Pancreas (tissue), 10 donors: ENCODE data around the gene ZNF880. TPM values are rescaled to one million over a fixed set of nuclear protein-coding genes. Genes with fewer than 3 reads are reported as not detected.
"Not testable (repeated sequence)": the region's sequence is repeated elsewhere in the genome, so short reads cannot be mapped to it uniquely, and the experiment has no call there.

ENCODE experiments used
- ATAC-seq, 4 donors: fragments of 200-7000 bp; cut with Tn5 transposase; one replicate each; pipeline versions ENCODE4 v1.8.0 to v1.9.1; 2020; ENCODE audit warnings: mild to moderate bottlenecking in 4 of 4, moderate library complexity in 4 of 4
- DNase-seq, 6 donors: peaks; one replicate each; pipeline ENCODE4 v3.0.0-alpha.2; 2020
- FAIRE-seq: peaks from 2 replicates; lab custom pipeline; 2012; peaks lifted over from hg19 to GRCh38; lab: Jason Lieb, UNC
- H3K27ac ChIP-seq, 4 donors: fragments of 200-600 bp; sonication (generic); 1 replicate in 3 of 4; 2 replicates in 1 of 4; pipeline versions ENCODE4 v1.5.0 to v1.8.0; 2020
- H3K27me3 ChIP-seq, 4 donors: fragments of 200-600 bp; one replicate each; pipeline ENCODE4 v1.8.0; 2021
- H3K36me3 ChIP-seq, 3 donors: fragments of 200-600 bp; sonication (generic) in 1 of 3; one replicate each; pipeline versions ENCODE4 v1.5.0 to v1.8.0; 2020 to 2021
- H3K4me1 ChIP-seq, 3 donors: fragments of 200-600 bp; one replicate each; pipeline ENCODE4 v1.8.0; 2021
- H3K4me3 ChIP-seq, 4 donors: fragments of 200-600 bp; sonication (generic) in 2 of 4; one replicate each; pipeline versions ENCODE4 v1.5.0 to v1.8.0; 2020 to 2021
- H3K9me3 ChIP-seq, 4 donors: fragments of 200-600 bp; one replicate each; pipeline ENCODE4 v1.8.0; 2021
- CTCF ChIP-seq, 4 donors: fragments of 200-600 bp; sonication (generic) in 3 of 4; IDR thresholded peaks; one replicate each; pipeline versions ENCODE4 v1.5.0 to v1.8.0; 2021; ENCODE audit warnings: antibody characterized with exemption in 4 of 4
- WGBS, 2 donors: extraction: QIAGEN DNeasy Blood & Tissue Kit; methylation state at CpG; one replicate each; pipeline ENCODE4 v1.1.7; 2013; 5-methylcytosine and 5-hydroxymethylcytosine counted together
- intact Hi-C, 3 donors: fragments of 100-400 bp; cut with DNase I; formaldehyde crosslinking; loops; one replicate each; pipeline versions ENCODE4 v1.11.1 to v1.14.2; 2022
- polyA plus RNA-seq, 2 donors: library from polyadenylated mRNA; stranded (reverse); fragments of 200-250 nt; gene quantifications; one replicate each; pipeline ENCODE4 v1.2.3, GENCODE V29; 2013
- total RNA-seq, 6 donors: library from RNA; stranded (reverse); fragmentation: NEBNext Ultra II Directional in 4 of 6; extraction: Animal tissue kit (Norgen Biotek cat#: 25700) in 4 of 6; gene quantifications; one replicate each; pipeline versions ENCODE4 v1.2.1 to v1.2.4, GENCODE V29; 2021 to 2023
- donor health status: healthy with polysubstance abuse.
- donor health status: DM: no; HTN: no; CAD: no; lungs with moderate emphysema.
- donor health status: DM: no; HTN: no; CAD: no.
- donor health status: control.
- donor health status: control.
- donor health status: Bipolar disorder and iron deficiency.
- donor health status: DM: yes; HTN: yes; CAD: no.
- donor health status: DM: no; HTN: no; CAD: no.
- donor health status: DM: no; HTN: no; CAD: no.
- donor health status: DM: yes; HTN: yes; CAD: no.

Gene ZNF880
- total and polyA plus RNA-seq, 8 donors: 5.0 to 12.4 (median 7.7) TPM

GRCh38 chr19:52336117-52336790 is 33.5 kb upstream of the ZNF880 start, which contains the start of gene ZNF610:
Gene ZNF610 (plus strand): TSS chr19:52336243. CDS start chr19:52349173, 12,930 bp downstream.
- ATAC-seq (peak; percentile 97 to 100 (median 100)), FAIRE-seq (no peak), DNase-seq (peak; percentile 74 to 92 (median 87))
- Histone ChIP-seq H3K9me3 (no peaks in the 10 kb centered on the region), H3K36me3 (no peaks in the 10 kb centered on the region), H3K4me3 (peak within 1 kb of the TSS; percentile 41 to 65 (median 62)), H3K27ac (peak within 1 kb of the TSS; percentile 36 to 56 (median 50)), H3K4me1 (no peaks in the 10 kb centered on the region), H3K27me3 (no peaks in the 10 kb centered on the region)
- intact Hi-C loops: no loop called here
- 1 to 2% methylated on average over 54 to 55 of the region's 55 CpGs for WGBS, 2 donors
- TF ChIP-seq CTCF (IDR thresholded peaks at IDR 0.05): no peak

GRCh38 chr19:52336791-52337381 is 32.8 kb upstream of the ZNF880 start:
- Histone ChIP-seq H3K4me1 (no peaks in the 10 kb centered on the region), H3K36me3 (no peaks in the 10 kb centered on the region), H3K4me3 (peak overlapping the region; percentile 41 to 65 (median 62)), H3K27ac (peak overlapping the region in 3 of 4 donors; percentile 36 to 56 (median 45)), H3K9me3 (no peaks in the 10 kb centered on the region), H3K27me3 (no peaks in the 10 kb centered on the region)
- intact Hi-C loops: no loop called here
- WGBS, 2 donors: 4% methylated on average over 9 of the region's 9 CpGs
- FAIRE-seq (no peak), DNase-seq (no peak), ATAC-seq (peak in 1 of 4 donors; percentile 5)
- TF ChIP-seq CTCF (IDR thresholded peaks at IDR 0.05): no peak

- ATAC-seq, H3K36me3 ChIP-seq, H3K27me3 ChIP-seq, DNase-seq, intact Hi-C loops, H3K4me1 ChIP-seq, FAIRE-seq, H3K27ac ChIP-seq, H3K9me3 ChIP-seq, H3K4me3 ChIP-seq: not testable (repeated sequence)
- 62 to 71% methylated on average over 3 of the region's 3 CpGs for WGBS, 2 donors
Observed at GRCh38 chr19:52339022-52339421, 30.7 kb upstream of the ZNF880 start.

- DNase-seq: peak in 4 of 6 donors; percentile 16 to 47 (median 33)
- Histone ChIP-seq H3K4me3 (no peak overlapping the region), H3K27me3 (no peaks in the 10 kb centered on the region), H3K27ac (no peak overlapping the region), H3K9me3 (no peaks in the 10 kb centered on the region), H3K4me1 (no peaks in the 10 kb centered on the region), H3K36me3 (peaks cover 0 to 3% (median 0%) of the 10 kb centered on the region in 3 donors)
- peak in 2 of 4 donors; percentile 10 to 34 for TF ChIP-seq CTCF (IDR thresholded peaks at IDR 0.05)
- intact Hi-C loops: no loop called here
- FAIRE-seq: no peak
- peak in 2 of 4 donors; percentile 36 to 57 for ATAC-seq
- WGBS, 2 donors: 10 to 11% methylated on average over 8 of the region's 8 CpGs
Observed at GRCh38 chr19:52343548-52343947, 26.2 kb upstream of the ZNF880 start.

GRCh38 chr19:52345162-52345561 is 24.6 kb upstream of the ZNF880 start:
- intact Hi-C loops: no loop called here
- no peak for TF ChIP-seq CTCF (IDR thresholded peaks at IDR 0.05)
- WGBS, 2 donors: 65 to 82% methylated on average over 6 of the region's 6 CpGs
- Histone ChIP-seq H3K36me3 (peaks cover 0 to 3% (median 0%) of the 10 kb centered on the region in 3 donors), H3K9me3 (no peaks in the 10 kb centered on the region), H3K27ac (no peak overlapping the region), H3K27me3 (no peaks in the 10 kb centered on the region), H3K4me3 (no peak overlapping the region), H3K4me1 (no peaks in the 10 kb centered on the region)
- ATAC-seq: no peak
- FAIRE-seq: no peak
- no peak for DNase-seq
